Stimulated activated naive B cell treated with anti-CD40 and anti-IgM and Interleukin-4, amounts not matched to agents 10 μg/mL and 1 μg/mL and 100 μg/mL, for 72 hours (primary cell): ENCODE data around the gene ZNF778.

Source experiments
- ATAC-seq, 2 donors: fragments of 150-1000 bp; cut with Tn5 transposase; replicated peaks; 2 replicates each; pipeline ENCODE4 v1.10.0; 2021; ENCODE audit warnings: moderate library complexity in 1 of 2
- DNase-seq: peaks from one replicate; pipeline ENCODE4 v3.0.0; 2021
- H3K27ac Mint-ChIP-seq: one replicate; pipeline ENCODE4 v1.8.0; 2022; ENCODE audit warnings: mild to moderate bottlenecking, mixed read lengths
- H3K27me3 Mint-ChIP-seq, 2 donors: one replicate each; pipeline ENCODE4 v1.8.0; 2022; ENCODE audit warnings: mixed read lengths in 2 of 2
- H3K36me3 Mint-ChIP-seq, 2 donors: one replicate each; pipeline ENCODE4 v1.8.0; 2022; ENCODE audit warnings: mixed read lengths in 2 of 2, mild to moderate bottlenecking in 1 of 2
- H3K4me1 Mint-ChIP-seq, 2 donors: one replicate each; pipeline ENCODE4 v1.8.0; 2022; ENCODE audit warnings: mixed read lengths in 2 of 2, mild to moderate bottlenecking in 1 of 2
- H3K4me3 Mint-ChIP-seq, 2 donors: one replicate each; pipeline ENCODE4 v1.8.0; 2022; ENCODE audit warnings: mild to moderate bottlenecking in 2 of 2, mixed read lengths in 2 of 2, moderate library complexity in 1 of 2
- H3K9me3 Mint-ChIP-seq, 2 donors: one replicate each; pipeline ENCODE4 v1.8.0; 2022; ENCODE audit warnings: mixed read lengths in 2 of 2, mild to moderate bottlenecking in 1 of 2

Gene ZNF778

GRCh38 chr16:89209522-89210044, 7.9 kb upstream of the ZNF778 start:
- peak overlapping the region; percentile 53 for H3K27ac Mint-ChIP-seq
- H3K36me3 Mint-ChIP-seq = no peaks in the 10 kb centered on the region
- DNase-seq (no peak), ATAC-seq (no peak)
- H3K9me3 Mint-ChIP-seq = no peaks in the 10 kb centered on the region
- H3K27me3 Mint-ChIP-seq = peaks cover 19 to 20% of the 10 kb centered on the region in 2 donors
- H3K4me3 Mint-ChIP-seq = no peak overlapping the region
- peaks cover 3 to 6% of the 10 kb centered on the region in 2 donors for H3K4me1 Mint-ChIP-seq

GRCh38 chr16:89210165-89210903, 7.2 kb upstream of the ZNF778 start:
- Mint-ChIP-seq H3K9me3 (no peaks in the 10 kb centered on the region), H3K4me3 (no peak overlapping the region), H3K4me1 (peaks cover 3 to 6% of the 10 kb centered on the region in 2 donors), H3K27ac (no peak overlapping the region), H3K27me3 (peaks cover 15 to 16% of the 10 kb centered on the region in 2 donors), H3K36me3 (no peaks in the 10 kb centered on the region)
- ATAC-seq (no peak), DNase-seq (no peak)

- H3K27ac Mint-ChIP-seq = no peak overlapping the region
- H3K4me3 Mint-ChIP-seq = no peak overlapping the region
- H3K36me3 Mint-ChIP-seq = no peaks in the 10 kb centered on the region
- ATAC-seq (no peak), DNase-seq (no peak)
- H3K27me3 Mint-ChIP-seq = peaks cover 15 to 16% of the 10 kb centered on the region in 2 donors
- peaks cover 3 to 6% of the 10 kb centered on the region in 2 donors for H3K4me1 Mint-ChIP-seq
- H3K9me3 Mint-ChIP-seq = no peaks in the 10 kb centered on the region
Observed at GRCh38 chr16:89210904-89211515, 6.5 kb upstream of the ZNF778 start.

- Mint-ChIP-seq H3K9me3 (no peaks in the 10 kb centered on the region), H3K4me1 (peaks cover 13 to 28% of the 10 kb centered on the region in 2 donors), H3K4me3 (peak overlapping the region; percentile 95), H3K27ac (peak overlapping the region; percentile 95), H3K36me3 (peaks cover 2 to 8% of the 10 kb centered on the region in 2 donors), H3K27me3 (no peaks in the 10 kb centered on the region)
- DNase-seq (peak; percentile 62), ATAC-seq (peak; percentile 73 to 76)
Observed at GRCh38 chr16:89216315-89217137, 977 bp upstream of the ZNF778 start.

GRCh38 chr16:89217138-89217387, 440 bp upstream of the ZNF778 start:
- DNase-seq = no peak

GRCh38 chr16:89219365-89219764, 1.9 kb downstream of the ZNF778 start:
- peaks cover 18 to 28% of the 10 kb centered on the region in 2 donors for H3K36me3 Mint-ChIP-seq
- no peak overlapping the region for H3K27ac Mint-ChIP-seq
- H3K27me3 Mint-ChIP-seq = no peaks in the 10 kb centered on the region
- peak overlapping the region; percentile 30 to 46 for H3K4me3 Mint-ChIP-seq
- H3K9me3 Mint-ChIP-seq = no peaks in the 10 kb centered on the region
- DNase-seq = no peak
- H3K4me1 Mint-ChIP-seq = peaks cover 18 to 28% of the 10 kb centered on the region in 2 donors
- no peak for ATAC-seq

More at GRCh38 chr16:89217138-89217387, 440 bp upstream of the ZNF778 start:
- Mint-ChIP-seq H3K4me1 (peaks cover 16 to 28% of the 10 kb centered on the region in 2 donors), H3K4me3 (peak overlapping the region; percentile 95), H3K27ac (peak overlapping the region; percentile 95), H3K36me3 (peaks cover 6 to 12% of the 10 kb centered on the region in 2 donors), H3K9me3 (no peaks in the 10 kb centered on the region), H3K27me3 (no peaks in the 10 kb centered on the region)
- no peak for ATAC-seq

- Mint-ChIP-seq H3K4me1 (peaks cover 14 to 23% of the 10 kb centered on the region in 2 donors), H3K27me3 (no peaks in the 10 kb centered on the region), H3K4me3 (no peak overlapping the region), H3K27ac (peak overlapping the region; percentile 9), H3K36me3 (peaks cover 38 to 44% of the 10 kb centered on the region in 2 donors), H3K9me3 (peaks cover 0 to 3% of the 10 kb centered on the region in 2 donors)
- no peak for DNase-seq
- ATAC-seq = no peak
Observed at GRCh38 chr16:89221604-89222003, 4.1 kb downstream of the ZNF778 start.

- peaks cover 4 to 6% of the 10 kb centered on the region in 2 donors for H3K9me3 Mint-ChIP-seq
- DNase-seq (no peak), ATAC-seq (no peak)
- no peaks in the 10 kb centered on the region for H3K27me3 Mint-ChIP-seq
- peak overlapping the region in 1 of 2 donors; percentile 28 for H3K4me3 Mint-ChIP-seq
- H3K36me3 Mint-ChIP-seq = peaks cover 51 to 57% of the 10 kb centered on the region in 2 donors
- peaks cover 12 to 13% of the 10 kb centered on the region in 2 donors for H3K4me1 Mint-ChIP-seq
- H3K27ac Mint-ChIP-seq = peak overlapping the region; percentile 5
Observed at GRCh38 chr16:89222931-89223330, 5.4 kb downstream of the ZNF778 start.

GRCh38 chr16:89224665-89225064, 7.2 kb downstream of the ZNF778 start:
- peaks cover 4 to 13% of the 10 kb centered on the region in 2 donors for H3K9me3 Mint-ChIP-seq
- H3K27ac Mint-ChIP-seq = no peak overlapping the region
- H3K4me3 Mint-ChIP-seq = no peak overlapping the region
- peaks cover 65 to 70% of the 10 kb centered on the region in 2 donors for H3K36me3 Mint-ChIP-seq
- ATAC-seq (no peak), DNase-seq (no peak)
- peaks cover 2 to 8% of the 10 kb centered on the region in 2 donors for H3K4me1 Mint-ChIP-seq
- H3K27me3 Mint-ChIP-seq = no peaks in the 10 kb centered on the region

GRCh38 chr16:89230255-89230654, 12.8 kb downstream of the ZNF778 start:
- DNase-seq (no peak), ATAC-seq (no peak)
- Mint-ChIP-seq H3K4me3 (no peak overlapping the region), H3K27me3 (no peaks in the 10 kb centered on the region), H3K27ac (no peak overlapping the region), H3K36me3 (peaks cover 59 to 70% of the 10 kb centered on the region in 2 donors), H3K4me1 (no peaks in the 10 kb centered on the region), H3K9me3 (peaks cover 4 to 12% of the 10 kb centered on the region in 2 donors)

- no peak overlapping the region for H3K27ac Mint-ChIP-seq
- DNase-seq (no peak), ATAC-seq (no peak)
- no peaks in the 10 kb centered on the region for H3K4me1 Mint-ChIP-seq
- no peak overlapping the region for H3K4me3 Mint-ChIP-seq
- peaks cover 43 to 60% of the 10 kb centered on the region in 2 donors for H3K36me3 Mint-ChIP-seq
- no peaks in the 10 kb centered on the region for H3K27me3 Mint-ChIP-seq
- peaks cover 4 to 9% of the 10 kb centered on the region in 2 donors for H3K9me3 Mint-ChIP-seq
Observed at GRCh38 chr16:89232107-89232506, 14.6 kb downstream of the ZNF778 start.

- H3K27me3 Mint-ChIP-seq = no peaks in the 10 kb centered on the region
- no peak for ATAC-seq
- H3K4me1 Mint-ChIP-seq = no peaks in the 10 kb centered on the region
- no peak overlapping the region for H3K4me3 Mint-ChIP-seq
- no peak for DNase-seq
- peaks cover 0 to 1% of the 10 kb centered on the region in 2 donors for H3K9me3 Mint-ChIP-seq
- H3K36me3 Mint-ChIP-seq = peaks cover 25 to 42% of the 10 kb centered on the region in 2 donors
- H3K27ac Mint-ChIP-seq = no peak overlapping the region
Observed at GRCh38 chr16:89233678-89234490, 16.4 kb downstream of the ZNF778 start.

- no peak overlapping the region for H3K4me3 Mint-ChIP-seq
- peaks cover 8 to 18% of the 10 kb centered on the region in 2 donors for H3K4me1 Mint-ChIP-seq
- peak overlapping the region; percentile 51 for H3K27ac Mint-ChIP-seq
- peaks cover 14 to 18% of the 10 kb centered on the region in 2 donors for H3K36me3 Mint-ChIP-seq
- no peaks in the 10 kb centered on the region for H3K9me3 Mint-ChIP-seq
- H3K27me3 Mint-ChIP-seq = no peaks in the 10 kb centered on the region
- no peak for DNase-seq
- ATAC-seq = no peak
Observed at GRCh38 chr16:89237733-89238132, 20.2 kb downstream of the ZNF778 start.
